ENCODE measurements around the gene TMEM176A.

TMEM176A gene

DNA sequence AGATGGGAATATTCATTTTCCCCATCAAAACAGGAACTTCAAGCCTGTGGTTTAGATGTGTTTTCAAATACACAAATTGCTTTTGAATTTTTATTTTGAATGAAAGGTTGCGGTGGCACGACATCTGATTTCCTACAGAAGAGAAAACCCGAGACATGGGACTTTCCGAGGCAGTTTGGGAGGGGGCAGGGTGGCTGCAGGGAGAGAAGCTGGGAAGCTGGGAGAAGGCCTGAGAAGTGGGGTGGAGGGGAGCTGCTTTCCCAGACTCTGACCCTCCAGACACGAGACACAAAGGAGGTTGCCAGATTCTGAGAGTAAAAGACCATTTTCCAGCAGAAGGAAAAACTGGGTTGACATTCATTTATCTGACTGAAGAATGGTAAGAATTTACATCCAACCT lies 19.6 kb downstream of the TMEM176A start:
- no peak for DNase-seq

DNA sequence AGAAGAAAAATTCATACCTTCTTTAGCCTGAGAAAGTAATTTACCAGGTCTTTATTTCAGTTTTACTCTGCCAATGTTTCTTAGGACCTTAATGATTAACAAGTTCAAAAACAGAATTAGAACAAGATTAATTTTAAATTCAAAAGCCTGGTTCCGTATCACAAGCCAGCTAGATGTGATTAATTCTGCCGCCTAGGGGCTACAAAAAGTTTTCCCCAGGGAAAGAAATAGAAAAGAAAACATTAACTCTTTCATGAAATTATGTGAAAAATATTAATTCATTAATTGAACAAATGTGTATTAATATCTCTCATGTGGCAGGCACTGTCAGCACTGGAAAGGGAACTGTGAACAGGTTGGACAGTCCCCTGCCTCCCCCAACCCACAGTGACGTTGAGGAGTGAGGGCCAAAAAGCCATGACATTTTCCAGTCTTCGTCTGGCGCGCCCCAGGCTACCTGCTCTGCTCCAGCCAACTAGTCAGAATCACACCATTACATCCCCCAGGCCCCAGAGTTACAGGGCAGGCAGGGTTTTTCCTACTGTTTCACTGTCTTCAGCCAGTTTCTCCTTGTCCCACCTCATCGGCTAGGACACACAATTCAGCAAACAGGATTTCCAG lies 20.1 kb downstream of the TMEM176A start:
- no peak for DNase-seq

DNA sequence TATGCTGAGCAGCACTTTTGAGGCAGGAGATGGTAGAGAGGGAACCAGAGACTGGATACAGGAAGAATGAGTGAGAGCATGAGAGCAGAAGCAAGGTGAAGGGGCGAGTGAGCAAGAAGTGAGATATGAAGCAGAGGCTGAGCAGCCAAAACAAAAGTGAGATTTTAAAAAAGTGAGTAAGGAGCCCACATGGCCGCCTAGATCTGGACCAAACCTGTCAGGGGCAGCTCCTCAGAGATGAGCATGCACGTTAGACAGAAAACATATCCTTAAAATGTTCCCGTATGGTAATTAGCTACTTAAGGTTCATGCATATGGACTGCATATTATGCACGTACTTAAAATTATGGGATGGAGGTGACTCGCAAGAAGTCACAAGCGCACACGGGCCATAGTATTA lies 22.5 kb downstream of the TMEM176A start:
- DNase-seq = no peak

DNA sequence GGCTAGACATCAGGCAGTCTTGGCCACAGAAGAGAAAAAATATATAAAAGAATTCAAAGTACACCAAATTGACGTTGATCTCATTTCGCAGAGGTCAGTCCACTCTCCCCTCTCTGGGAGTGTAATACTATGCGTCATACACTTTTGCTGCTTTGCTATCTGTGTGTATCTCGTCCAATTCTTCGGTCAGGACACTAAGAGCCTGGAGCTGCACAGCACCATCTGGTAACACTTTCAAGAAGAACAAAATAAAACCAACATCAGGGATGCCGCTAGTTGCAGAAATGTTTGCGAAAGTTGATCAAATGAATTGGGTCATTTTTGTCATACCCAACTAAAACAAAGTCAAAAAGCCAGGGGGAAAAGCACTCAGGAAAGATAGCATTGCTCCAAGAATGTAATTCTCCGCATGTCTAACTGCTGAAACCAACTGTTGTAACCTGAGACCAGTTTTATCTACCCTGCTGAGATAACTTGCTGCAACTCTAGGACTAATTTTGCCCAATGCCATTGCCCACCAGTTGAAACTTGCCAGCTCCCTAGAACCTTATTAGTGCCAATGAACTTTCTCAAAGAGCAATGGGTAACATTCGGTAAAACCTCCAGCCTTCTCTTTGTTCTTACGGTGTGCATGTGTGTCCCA lies 23.0 kb downstream of the TMEM176A start:
- no peak for DNase-seq

DNA sequence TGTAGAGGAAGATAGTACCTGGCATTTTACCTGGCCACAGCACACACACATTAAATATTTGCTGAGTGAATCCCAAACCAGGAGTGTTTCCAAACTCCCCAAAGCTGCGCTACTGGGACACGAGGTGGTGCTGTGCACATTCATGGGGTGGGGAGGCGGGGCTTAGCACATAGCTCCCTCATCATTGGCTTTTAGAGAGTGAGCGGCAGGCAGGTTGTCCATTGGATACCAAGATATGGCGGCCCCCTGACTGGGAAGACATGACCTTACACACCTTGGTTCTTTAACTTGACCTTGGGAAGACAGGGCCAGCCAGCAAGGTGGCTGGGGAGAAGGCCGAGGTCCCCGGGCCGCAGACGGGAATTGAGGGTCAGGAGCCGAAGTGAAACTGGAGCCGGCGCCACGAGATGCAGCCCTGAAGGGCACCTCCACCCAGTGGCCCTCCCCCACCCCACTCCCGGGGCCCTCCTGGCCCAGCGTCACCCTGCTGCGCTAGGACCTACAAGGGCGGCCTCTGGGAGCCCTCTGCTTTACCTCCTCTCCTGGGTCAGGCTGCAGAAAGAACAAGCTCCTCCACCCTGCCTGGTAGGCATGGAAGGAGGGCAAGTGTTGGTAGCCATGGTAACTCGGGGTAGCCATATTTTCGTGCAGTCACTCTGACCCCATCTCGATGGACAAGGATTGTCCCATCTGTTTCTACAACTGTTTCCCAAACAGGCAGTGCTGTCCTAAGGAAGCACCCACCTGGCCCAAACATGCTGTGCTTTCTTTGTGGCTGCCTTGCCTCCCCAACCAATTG lies 24.0 kb downstream of the TMEM176A start:
- DNase-seq = no peak

DNA sequence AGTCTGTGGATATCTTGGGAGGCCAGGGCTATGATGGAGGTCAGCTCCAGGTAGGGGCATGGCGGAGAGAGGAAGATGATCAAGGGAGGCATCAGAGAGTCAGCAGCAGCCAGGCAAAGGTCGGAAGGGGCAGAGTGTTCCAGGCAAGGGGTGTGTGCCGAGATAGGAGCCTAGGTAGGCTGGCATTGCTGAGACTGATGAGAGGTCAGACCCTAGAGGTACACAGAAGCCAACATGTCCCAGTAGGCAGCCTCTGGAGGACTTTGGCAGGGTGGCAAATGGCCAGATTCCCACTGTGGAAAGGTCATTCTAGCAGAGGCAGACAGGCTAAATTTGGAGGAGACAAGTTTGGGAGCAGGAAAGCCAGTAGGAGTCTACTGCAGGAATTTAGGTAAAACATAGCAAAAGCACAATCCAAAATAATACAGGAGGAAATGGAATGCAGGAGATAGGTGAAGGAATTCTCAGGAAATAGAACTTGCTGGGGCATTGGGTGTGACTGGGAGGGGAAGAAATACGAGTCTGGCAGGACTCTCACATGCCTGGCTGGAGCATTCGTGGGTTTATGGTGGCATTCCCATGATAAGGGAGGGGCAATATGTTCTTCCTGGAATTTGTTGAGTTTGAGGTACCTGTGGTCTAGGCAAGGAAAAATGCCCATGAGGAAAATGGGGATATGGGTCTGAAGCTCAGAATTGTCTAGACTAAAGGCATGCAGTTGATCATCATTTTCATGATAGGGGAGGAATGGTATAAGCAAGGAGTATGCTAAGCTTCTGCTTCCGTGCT lies 25.7 kb downstream of the TMEM176A start:
- DNase-seq = no peak

DNA sequence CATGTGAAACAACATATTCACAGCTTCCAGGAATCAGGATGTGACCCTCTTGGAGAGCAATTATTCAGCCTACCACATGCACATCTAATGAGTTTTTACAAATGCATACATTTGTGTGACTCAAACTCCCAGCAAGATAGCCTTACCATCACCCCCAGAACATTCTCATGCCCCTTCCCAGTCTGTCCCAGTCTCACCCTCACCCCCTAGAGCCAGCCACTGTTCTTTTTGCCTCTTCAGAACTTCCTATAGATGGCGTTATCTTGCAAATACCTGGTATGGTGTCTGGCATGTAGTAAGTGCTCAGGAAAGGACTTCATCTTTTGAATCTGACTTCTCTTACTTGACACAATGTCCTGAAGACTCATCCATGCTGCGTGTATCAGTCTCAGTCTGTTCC lies 27.8 kb downstream of the TMEM176A start:
- no peak for DNase-seq

DNA sequence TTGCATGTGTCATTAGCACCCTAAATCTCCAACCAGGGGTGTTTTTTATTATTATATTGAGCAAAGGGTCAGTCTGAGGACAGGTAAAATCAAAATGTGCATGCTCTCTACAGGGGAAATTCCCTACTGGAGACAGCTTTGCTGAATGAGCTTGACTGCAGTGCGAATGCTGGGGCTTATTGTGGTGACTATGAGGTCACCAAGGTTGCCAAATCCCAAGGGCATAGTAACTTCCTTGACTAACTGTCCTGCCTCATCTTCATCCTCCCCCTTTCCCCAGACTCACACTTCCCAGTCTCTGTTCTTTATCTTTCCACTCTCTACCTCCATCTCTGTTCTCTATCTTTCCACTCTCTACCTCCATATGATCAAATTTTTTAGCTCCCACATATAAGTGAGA lies 28.9 kb downstream of the TMEM176A start:
- DNase-seq = no peak

DNA sequence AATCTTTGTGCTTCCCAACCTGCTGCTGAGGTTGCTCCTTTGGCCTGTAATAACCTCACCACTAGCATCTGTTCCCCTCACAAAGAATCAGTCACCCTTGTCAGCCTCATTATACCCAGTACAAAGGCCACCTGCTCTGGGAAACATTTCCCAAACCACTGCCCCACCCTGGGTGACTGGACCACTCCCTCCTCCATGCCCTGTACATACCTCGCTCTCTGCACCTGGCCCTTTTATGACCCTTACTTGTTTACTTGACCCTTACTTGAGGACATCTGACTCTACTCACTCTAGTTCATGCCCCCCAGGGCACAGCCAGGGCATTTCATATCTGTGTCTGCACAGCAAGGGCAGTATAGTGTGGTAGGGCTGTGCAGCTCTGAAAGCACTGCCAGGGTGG lies 30.4 kb downstream of the TMEM176A start:
- DNase-seq = no peak

DNA sequence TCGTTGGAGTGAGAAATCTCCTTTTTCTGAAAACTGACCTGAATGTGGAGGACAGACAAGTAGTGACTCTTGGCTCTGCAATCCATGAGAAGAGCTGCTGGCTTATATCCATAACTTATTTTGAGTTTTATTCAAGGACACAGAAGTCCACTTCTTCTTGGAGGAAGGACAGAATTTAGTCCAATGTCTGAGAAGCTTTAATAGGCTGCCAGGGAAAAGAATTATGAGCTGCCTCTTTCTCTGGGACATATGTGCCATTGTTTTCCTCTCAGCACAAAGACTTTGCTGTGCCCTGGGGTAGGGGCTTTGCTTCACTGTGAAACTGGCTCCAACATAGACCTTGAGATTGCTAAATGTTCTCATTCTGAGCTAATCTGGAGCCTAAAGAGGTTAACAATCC lies 31.3 kb downstream of the TMEM176A start:
- DNase-seq = no peak

DNA sequence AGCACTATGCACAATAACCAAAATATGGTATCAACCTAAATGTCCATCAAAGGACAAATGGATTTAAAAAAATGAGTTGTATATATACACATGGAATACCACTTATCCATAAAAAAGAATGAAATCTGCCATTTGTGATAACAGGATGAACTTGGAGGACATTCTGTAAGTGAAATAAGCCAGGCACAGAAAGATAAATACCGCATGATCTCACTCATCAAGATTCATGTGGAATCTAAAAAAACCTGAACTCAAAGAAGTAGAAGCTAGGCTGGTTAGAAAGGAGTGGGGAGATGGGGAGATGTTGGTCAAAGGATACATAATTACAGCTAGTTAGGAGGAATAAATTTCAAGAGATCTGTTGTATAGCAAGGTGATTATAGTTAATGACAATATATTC lies 34.5 kb downstream of the TMEM176A start:
- no peak for DNase-seq

DNA sequence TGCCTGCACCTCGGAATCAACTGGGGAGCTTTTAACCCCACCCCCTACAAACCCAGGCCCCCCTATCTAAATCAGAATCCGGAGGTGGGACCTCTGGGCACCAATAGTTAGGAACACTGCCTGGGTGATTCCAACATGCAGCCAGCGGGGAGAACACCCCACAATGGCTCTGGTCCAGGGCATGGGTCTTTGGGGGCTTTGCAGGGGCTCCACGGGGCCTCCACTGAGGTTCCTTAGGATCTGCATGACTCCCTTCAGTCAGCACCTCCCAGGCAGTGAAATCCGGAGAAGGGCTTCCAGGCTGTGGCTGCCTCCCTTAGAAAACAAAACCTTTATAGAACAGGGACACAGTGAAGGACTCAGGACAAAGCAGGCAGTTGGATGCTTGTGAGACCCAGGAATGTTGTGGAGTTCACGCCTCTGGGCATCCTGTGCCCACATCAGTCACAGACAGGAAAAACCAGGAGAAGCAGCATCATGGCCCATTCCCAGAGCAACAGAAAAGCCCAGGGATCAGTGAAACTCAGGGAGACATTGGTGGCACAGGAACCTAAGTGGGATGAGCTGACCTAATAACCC lies 35.2 kb downstream of the TMEM176A start:
- no peak for DNase-seq

DNA sequence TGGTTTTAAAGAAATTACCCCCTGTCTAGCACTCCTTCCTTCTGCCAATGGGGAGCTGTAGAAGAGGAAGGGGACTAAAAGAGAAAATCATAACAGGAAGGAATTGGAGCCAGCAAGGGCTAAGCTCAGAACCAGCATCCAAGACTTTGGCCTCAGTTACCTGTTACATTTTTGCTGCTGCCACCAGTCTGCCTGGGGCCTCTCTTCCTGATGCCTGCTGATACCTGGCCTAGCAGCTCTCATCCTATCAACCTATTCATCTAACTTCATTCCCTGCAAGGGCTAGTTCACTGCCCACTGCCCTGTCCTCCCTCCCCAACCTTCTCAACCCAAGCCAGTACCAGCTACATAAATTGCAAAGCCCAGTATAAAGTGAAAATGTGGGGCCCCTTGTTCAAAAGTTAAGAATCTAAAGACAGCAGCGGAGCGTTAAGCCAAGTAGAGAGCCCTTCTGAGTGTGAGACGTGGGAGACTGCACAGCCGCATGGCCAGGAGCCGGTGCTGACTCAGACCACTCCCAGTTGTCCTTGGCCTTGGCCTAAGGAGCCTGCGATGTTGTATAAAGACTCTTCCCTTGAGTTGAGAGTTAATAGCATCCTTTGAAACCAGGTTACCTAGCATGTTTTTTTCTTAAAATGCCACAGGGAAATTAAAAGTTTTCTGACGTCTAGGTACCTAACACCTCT lies 38.5 kb downstream of the TMEM176A start:
- no peak for DNase-seq

DNA sequence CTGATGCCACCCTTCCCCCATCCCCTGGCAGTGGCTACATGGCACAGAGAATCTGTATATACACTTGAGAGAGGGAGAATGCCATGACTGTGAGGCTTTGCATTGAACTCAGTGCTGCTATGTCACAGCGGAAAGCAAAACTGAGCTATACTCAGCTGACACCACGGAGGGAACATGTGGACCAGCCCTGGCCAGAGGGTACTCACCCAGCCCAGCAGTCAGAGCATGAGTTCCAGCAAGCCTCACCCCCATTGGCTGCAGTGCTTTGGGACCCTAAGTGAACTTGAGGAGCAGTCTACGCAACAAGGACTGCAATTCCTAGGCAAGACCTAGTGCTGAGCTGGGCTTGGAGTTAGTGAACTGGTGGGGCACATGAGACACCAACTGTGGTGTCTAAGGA lies 41.4 kb downstream of the TMEM176A start:
- no peak for DNase-seq

DNA sequence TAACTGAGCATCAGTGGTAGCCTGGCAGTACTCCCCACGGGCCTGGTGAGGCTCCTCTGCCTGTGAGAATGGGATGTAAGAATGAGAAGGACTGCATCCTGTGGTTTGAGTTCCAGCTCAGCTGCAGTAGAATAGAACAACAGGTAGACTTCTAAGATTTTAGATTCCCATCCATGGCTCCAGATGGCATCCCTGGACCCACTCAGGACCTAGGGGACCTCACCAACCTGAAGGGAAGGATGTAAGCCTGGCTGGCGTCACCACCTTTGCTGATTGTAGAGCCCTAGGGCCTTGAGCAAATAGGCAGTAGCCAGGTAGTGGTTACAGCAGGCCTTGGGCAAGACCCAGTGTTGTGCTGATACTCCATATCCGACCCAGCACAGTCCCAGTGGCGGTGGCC lies 42.1 kb downstream of the TMEM176A start:
- DNase-seq = no peak

DNA sequence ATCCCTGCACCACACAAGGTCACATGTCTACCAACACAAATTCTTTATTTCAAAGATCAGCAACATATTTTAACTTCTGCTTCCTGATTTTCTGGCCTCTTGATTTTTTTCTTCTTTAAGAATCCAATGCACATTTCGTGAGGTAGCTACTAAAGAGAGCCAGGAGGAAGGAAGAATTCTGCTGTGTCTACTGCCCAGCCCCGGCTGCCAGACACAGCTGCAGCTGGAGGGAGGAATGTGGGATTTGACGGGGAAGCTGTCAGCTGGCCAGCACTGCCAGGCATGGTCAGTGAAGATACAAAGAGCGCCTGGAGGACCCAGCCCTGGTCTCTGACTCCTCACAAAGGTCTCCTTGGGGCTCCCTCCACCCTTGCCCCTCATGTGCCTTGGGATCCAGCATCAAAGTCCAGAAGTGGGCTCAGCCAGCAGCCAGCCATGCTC lies 44.9 kb downstream of the TMEM176A start:
- no peak for DNase-seq

DNA sequence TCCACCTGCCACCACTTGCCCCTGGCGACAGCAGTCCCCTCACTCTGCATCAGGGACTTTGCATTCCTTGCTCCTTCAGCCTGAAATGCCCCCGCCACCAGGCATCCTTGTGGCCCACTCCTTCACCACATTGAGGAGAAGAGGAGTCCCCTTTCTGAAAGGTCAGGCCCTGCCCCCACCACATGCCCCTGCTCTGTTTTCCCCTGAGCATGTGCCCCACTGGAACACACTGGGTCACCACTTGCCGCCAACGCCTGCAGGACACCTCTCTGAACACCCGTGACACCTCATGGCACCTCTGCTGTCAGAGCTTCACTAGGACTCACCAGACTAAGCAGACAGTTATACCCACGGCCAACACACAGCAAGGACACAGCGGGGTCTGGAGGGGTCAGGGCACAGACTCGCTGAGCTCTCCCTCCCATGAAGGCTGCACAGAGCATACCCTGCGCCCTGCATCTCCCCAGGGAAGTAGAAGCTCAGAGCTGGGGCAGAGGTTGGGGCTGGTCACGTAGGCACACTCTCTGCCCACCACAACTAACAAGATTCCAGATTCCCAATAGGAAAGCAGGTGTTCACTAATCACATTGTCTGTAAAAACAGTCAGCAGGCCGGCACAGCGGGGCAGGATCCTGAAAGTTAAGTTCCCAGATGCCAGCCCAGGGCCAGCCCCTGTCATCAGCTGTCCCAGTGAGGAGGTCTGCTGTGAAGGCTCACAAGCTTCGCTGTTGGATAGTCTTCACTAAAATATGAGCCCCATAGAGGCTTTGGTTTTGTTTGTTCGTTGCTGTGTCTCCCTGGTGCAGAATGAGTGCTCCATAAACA lies 45.9 kb downstream of the TMEM176A start:
- no peak for DNase-seq

DNA sequence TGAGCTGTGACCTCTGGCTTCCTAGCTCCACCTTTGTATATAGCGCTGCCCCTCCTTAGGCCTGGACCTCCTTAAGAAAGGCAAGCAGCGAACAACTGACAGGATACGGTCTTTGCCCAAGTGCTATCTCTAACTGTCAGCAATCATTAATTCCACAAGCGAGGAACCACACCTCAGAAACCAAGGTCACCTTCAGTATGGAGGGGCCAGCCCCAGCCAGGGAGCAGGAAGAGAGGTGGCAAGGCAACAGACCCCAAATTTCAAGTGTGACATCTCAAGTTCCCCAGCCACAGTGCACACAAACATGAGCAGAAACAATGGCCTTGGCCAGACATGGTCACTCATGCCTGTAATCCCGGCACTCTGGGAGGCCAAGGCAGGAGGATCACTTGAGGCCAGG lies 47.0 kb downstream of the TMEM176A start:
- no peak for DNase-seq

DNA sequence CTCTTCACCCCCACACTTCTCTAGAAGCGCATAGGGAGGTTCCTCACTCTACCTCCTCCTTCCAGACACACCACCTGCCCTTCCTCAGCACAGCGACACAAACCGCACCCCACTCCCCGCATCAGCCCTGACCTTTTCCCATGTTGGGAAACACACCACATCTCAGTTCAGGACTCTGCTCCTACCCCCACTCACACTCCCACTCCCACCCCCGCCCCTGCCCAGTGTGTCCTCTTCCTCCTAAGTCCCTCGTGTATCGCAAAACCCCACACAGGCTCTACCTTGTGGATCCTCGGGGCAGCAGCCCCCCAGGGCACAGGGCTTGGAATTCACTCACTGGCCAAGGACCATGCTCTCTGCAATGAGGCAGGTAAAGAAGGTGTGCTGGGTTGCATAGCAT lies 47.5 kb downstream of the TMEM176A start:
- DNase-seq = no peak

DNA sequence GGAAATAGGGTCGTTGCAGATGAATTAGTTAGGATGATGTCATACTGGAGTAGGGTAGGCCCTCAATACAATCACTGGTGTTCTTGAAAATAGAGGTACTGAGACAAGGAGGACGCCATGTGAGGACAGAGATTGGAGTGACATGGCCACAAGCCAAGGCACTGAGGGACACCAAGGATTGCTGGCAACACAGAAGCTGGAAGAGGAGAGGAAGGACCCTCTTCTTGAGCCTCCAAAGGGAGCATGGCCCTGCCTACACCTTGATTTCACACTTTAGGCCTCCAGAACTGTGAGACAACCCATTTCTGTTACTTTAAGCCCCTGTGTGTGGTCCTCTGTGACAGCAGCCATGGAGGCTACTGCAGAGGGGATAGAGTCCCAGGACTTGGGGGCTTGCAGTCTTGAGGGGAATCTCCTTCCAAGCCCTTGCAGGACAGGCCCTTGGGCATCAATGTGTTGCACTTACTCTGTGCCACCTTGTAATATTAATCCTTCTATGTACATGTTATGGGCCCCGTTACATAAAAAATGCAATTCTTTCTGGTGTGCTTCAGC lies 48.1 kb downstream of the TMEM176A start:
- no peak for DNase-seq

DNA sequence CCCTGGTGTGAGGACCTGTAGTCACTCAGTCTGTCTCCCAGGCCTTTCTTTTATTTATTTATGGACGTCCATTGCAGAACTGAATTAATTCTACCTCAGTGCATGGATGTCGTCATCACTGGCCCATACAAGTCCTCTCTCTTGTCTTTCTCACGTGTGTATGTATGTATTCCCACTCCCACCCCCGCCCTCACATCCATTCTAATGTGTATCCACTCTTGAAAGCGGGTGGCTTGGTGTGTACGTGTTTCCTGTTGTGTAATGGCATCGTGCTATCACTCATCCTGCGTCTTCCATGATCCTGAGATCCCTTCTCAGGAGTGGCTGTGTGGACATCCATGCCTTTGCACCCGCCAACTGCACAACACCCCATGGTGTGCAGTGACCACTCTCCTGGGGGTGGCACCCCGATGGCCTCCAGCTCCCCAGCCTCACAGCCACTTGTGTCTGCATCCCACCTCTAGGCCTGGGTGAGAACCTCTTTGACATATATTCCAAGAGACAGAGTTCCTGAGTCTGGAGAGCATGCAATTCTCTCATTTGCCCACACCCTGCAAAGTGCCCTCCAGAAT lies 48.7 kb downstream of the TMEM176A start:
- no peak for DNase-seq
